Glomerular visceral epithelial cell (primary cell): Measurements from ENCODE around the gene BAX.
A peak's percentile ranks its signal among the peaks of the same experiment; 100 is the strongest.
"Not testable (repeated sequence)": the region's sequence is repeated elsewhere in the genome, so short reads cannot be mapped to it uniquely, and the experiment has no call there.

Experiments used
- DNase-seq: peaks from one replicate; pipeline ENCODE4 v3.0.0-alpha.2; 2016; ENCODE audit errors: extremely low spot score

The BAX gene

GRCh38 chr19:48954595-48955307, at the start of gene BAX:
Gene BAX (plus strand): TSS chr19:48954875. CDS start chr19:48954929, 54 bp downstream.
- DNase-seq: peak; percentile 94

GRCh38 chr19:48905664-48906063, 49.0 kb upstream of the BAX start:
- DNase-seq: no peak

GRCh38 chr19:48906324-48906723, 48.4 kb upstream of the BAX start:
- DNase-seq: no peak

- no peak for DNase-seq
Measured at GRCh38 chr19:48907671-48908070, 47.0 kb upstream of the BAX start.

- not testable (repeated sequence) for DNase-seq
Measured at GRCh38 chr19:48909424-48910077, 45.1 kb upstream of the BAX start.

- no peak for DNase-seq
Measured at GRCh38 chr19:48910803-48911202, 43.9 kb upstream of the BAX start.

GRCh38 chr19:48913114-48913889, 41.4 kb upstream of the BAX start:
- DNase-seq: peak; percentile 15

- DNase-seq: no peak
Measured at GRCh38 chr19:48914181-48914580, 40.5 kb upstream of the BAX start.

- DNase-seq: no peak
Measured at GRCh38 chr19:48915757-48916156, 38.9 kb upstream of the BAX start.

GRCh38 chr19:48918071-48918470, 36.6 kb upstream of the BAX start:
- no peak for DNase-seq

- DNase-seq: no peak
Measured at GRCh38 chr19:48918801-48919247, 35.9 kb upstream of the BAX start.

- DNase-seq: not testable (repeated sequence)
Measured at GRCh38 chr19:48919271-48919670, 35.4 kb upstream of the BAX start.

- DNase-seq: no peak
Measured at GRCh38 chr19:48920949-48921348, 33.7 kb upstream of the BAX start.

GRCh38 chr19:48921721-48922500, 32.8 kb upstream of the BAX start:
- no peak for DNase-seq

GRCh38 chr19:48922548-48923490, 31.9 kb upstream of the BAX start:
- no peak for DNase-seq

GRCh38 chr19:48925240-48925843, 29.3 kb upstream of the BAX start:
- DNase-seq: peak; percentile 73

GRCh38 chr19:48925890-48926289, 28.8 kb upstream of the BAX start:
- DNase-seq: not testable (repeated sequence)

GRCh38 chr19:48926909-48927308, 27.8 kb upstream of the BAX start:
- DNase-seq: peak; percentile 78

- not testable (repeated sequence) for DNase-seq
Measured at GRCh38 chr19:48927692-48928091, 27.0 kb upstream of the BAX start.
